MCF 10A (cell line): ENCODE results near the gene GFAP. TPM values are rescaled to one million over a fixed set of nuclear protein-coding genes. Genes with fewer than 3 reads are reported as not detected.

Source experiments
- BruUV-seq: library from RNA; stranded (reverse); fragments of 400-500 nt; replicated peaks from 2 replicates; lab custom pipeline; 2021; lab: Mats Ljungman, UMichigan
- CTCF ChIA-PET: fragments of 300-600 bp; sonication (Branson Sonifier 250); formaldehyde crosslinking; extraction: SDS; loops from one replicate; lab custom pipeline; 2021; ENCODE audit warnings: antibody characterized with exemption, inconsistent platforms; lab: Yijun Ruan, JAX
- POLR2A ChIA-PET: fragments of 300-600, 350-650 bp; sonication (Branson Sonifier 250); formaldehyde crosslinking; extraction: SDS; loops from one replicate; lab custom pipeline; 2020; ENCODE audit warnings: antibody characterized with exemption, inconsistent platforms; lab: Yijun Ruan, JAX
- DNase-seq: peaks from one replicate; pipeline ENCODE4 v3.0.0-alpha.2; 2018; ENCODE audit not compliant: unreplicated experiment
- H3K27ac Mint-ChIP-seq: one replicate; pipeline ENCODE4 v1.8.0; 2022; ENCODE audit warnings: mild to moderate bottlenecking, low read depth, mixed read lengths; ENCODE audit not compliant: unreplicated experiment
- H3K27me3 Mint-ChIP-seq: one replicate; pipeline ENCODE4 v1.8.0; 2022; ENCODE audit warnings: mixed read lengths; ENCODE audit not compliant: insufficient read depth, unreplicated experiment
- H3K36me3 Mint-ChIP-seq: one replicate; pipeline ENCODE4 v1.8.0; 2022; ENCODE audit warnings: mild to moderate bottlenecking, moderate library complexity, mixed read lengths; ENCODE audit not compliant: insufficient read depth, unreplicated experiment
- H3K4me1 Mint-ChIP-seq: one replicate; pipeline ENCODE4 v1.8.0; 2022; ENCODE audit warnings: mixed read lengths; ENCODE audit not compliant: insufficient read depth, unreplicated experiment
- H3K4me3 Mint-ChIP-seq: one replicate; pipeline ENCODE4 v1.8.0; 2022; ENCODE audit warnings: mild to moderate bottlenecking, moderate library complexity, mixed read lengths; ENCODE audit not compliant: unreplicated experiment
- H3K9me3 Mint-ChIP-seq: one replicate; pipeline ENCODE4 v1.8.0; 2022; ENCODE audit warnings: mixed read lengths; ENCODE audit not compliant: unreplicated experiment
- intact Hi-C: fragments of 100-400 bp; cut with micrococcal nuclease; formaldehyde crosslinking; loops from 2 replicates; pipeline ENCODE4 v1.14.1; 2022
- total RNA-seq: library from RNA; stranded (reverse); gene quantifications from 2 replicates; pipeline ENCODE4 v1.2.3, GENCODE V29; 2022
- TF ChIP-seq, protein P1 (sequence below): fragments of 200-600 bp; IDR thresholded peaks from one replicate; pipeline ENCODE4 v1.8.0; 2022; ENCODE audit warnings: antibody characterized with exemption, mild to moderate bottlenecking; ENCODE audit not compliant: unreplicated experiment

GFAP gene
- total RNA-seq, 1 experiment from 2014 or later: not detected

DNA sequence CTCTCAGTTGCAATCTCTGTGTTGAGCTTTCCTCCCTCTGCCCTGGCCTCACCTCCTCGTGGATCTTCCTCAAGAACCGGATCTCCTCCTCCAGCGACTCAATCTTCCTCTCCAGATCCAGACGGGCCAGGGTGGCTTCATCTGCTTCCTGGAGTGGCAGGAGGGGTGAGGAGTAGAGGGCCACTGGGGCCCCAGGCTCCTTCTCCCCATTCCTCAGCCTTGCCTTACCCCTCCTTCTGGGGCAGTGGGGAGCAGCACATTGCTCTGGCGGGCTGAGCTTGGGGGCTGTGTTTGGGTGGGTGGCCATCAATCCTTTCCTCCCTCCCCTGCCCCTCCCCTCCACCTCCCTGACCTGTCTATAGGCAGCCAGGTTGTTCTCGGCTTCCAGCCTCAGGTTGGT is 1.6 kb downstream of the GFAP start:
- H3K27ac Mint-ChIP-seq: peak overlapping the region; percentile 72
- TF ChIP-seq, protein P1, sequence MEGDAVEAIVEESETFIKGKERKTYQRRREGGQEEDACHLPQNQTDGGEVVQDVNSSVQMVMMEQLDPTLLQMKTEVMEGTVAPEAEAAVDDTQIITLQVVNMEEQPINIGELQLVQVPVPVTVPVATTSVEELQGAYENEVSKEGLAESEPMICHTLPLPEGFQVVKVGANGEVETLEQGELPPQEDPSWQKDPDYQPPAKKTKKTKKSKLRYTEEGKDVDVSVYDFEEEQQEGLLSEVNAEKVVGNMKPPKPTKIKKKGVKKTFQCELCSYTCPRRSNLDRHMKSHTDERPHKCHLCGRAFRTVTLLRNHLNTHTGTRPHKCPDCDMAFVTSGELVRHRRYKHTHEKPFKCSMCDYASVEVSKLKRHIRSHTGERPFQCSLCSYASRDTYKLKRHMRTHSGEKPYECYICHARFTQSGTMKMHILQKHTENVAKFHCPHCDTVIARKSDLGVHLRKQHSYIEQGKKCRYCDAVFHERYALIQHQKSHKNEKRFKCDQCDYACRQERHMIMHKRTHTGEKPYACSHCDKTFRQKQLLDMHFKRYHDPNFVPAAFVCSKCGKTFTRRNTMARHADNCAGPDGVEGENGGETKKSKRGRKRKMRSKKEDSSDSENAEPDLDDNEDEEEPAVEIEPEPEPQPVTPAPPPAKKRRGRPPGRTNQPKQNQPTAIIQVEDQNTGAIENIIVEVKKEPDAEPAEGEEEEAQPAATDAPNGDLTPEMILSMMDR: no peak
- peaks cover 35% of the 10 kb centered on the region for H3K4me1 Mint-ChIP-seq
- no peaks in the 10 kb centered on the region for H3K36me3 Mint-ChIP-seq
- ChIA-PET POLR2A (no interaction called here), CTCF (interaction anchor here (0.5 to 3.7 kb wide), 3 partner anchors 13 to 277 kb away, joined by 3 to 15 read pairs (median 13); no protein-coding TSS in a partner anchor)
- H3K27me3 Mint-ChIP-seq: no peaks in the 10 kb centered on the region
- BruUV-seq: no TSS peak
- H3K4me3 Mint-ChIP-seq: no peak overlapping the region
- intact Hi-C loops: no loop called here
- no peak for DNase-seq
- H3K9me3 Mint-ChIP-seq: no peaks in the 10 kb centered on the region

DNA sequence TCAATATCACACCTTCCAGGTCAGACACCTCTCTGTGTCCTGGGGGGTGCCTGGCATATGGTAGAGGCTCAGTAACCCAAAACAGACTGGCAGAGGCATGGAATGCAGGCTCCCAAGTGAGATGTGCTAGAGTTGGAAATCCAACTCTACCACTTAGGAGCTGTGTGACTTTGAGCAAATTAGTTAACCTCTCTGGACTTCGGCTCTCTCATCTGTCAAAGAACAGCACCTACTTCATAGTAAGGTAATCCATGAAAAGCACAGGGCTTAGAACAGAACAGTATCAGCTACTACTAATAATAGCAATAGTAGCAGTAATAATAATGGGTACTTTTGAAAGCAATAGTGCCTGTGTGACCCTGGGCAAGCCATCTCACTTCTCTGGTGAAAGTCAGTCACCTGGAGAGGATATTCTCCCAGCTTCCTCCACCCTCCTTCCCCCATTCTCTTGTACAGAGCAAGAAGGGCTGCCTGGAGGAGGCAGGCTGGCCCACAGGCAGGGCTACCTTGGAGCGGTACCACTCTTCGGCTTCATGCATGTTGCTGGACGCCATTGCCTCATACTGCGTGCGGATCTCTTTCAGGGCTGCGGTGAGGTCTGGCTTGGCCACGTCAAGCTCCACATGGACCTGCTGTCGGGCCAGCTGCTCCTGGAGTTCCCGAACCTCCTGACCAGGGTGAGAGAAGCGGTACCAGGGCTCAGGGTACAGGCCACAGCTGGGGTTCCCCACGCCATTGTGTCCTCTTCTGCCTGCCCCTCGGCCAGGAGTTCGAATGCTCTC is 2.3 kb downstream of the GFAP start:
- no peak overlapping the region for H3K4me3 Mint-ChIP-seq
- no peak for DNase-seq

DNA sequence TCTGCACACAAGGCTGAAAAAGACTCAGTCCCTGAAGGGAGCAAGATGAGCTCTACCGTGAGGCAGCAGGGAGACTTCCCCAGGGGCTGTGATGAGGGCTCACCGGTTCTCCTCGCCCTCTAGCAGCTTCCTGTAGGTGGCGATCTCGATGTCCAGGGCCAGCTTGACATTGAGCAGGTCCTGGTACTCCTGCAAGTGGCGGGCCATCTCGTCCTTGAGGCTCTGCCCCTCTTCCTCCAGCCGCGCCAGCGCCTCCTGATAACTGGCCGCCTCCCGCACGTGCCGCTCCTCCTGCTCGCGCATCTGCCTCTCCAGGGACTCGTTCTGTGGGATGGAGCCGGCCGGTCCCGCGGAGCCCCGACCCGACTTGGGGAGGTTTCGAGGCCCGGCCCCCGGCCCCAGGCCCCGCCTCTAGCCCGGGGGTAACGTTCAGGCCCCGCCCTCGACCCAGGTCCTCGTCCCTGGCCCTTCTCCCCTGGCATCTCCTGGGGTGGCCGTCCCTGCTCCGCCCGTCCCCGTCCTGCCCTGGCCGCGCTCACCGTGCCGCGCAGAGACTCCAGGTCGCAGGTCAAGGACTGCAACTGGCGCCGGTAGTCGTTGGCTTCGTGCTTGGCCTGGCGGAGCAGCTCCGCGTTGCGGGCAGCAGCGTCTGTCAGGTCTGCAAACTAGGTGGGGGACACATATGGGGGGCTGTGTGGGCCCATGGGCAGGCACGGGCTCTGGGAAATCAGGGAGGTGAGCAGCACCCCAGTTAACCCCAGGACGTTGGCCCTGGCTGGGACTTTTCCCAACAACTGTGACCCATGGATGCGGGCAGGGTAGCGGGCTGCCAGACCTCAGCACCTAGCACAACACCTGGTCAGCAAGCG is 3.9 kb downstream of the GFAP start:
- Mint-ChIP-seq H3K4me1 (peaks cover 24% of the 10 kb centered on the region), H3K27ac (no peak overlapping the region), H3K27me3 (no peaks in the 10 kb centered on the region), H3K9me3 (no peaks in the 10 kb centered on the region), H3K4me3 (no peak overlapping the region), H3K36me3 (no peaks in the 10 kb centered on the region)
- POLR2A ChIA-PET: no interaction called here
- DNase-seq: peak; percentile 36
- intact Hi-C loops: no loop called here
- BruUV-seq: no TSS peak
- TF ChIP-seq, protein P1: no peak
- CTCF ChIA-PET: interaction anchor here (0.6 to 2.5 kb wide), 4 partner anchors 9 to 382 kb away, joined by 3 to 12 read pairs (median 4); no protein-coding TSS in a partner anchor

More for the DNA sequence above, 2.3 kb downstream of the GFAP start:
- H3K36me3 Mint-ChIP-seq: no peaks in the 10 kb centered on the region
- ChIA-PET CTCF (interaction anchor here (2.0 to 3.7 kb wide), 2 partner anchors 12 to 108 kb away, joined by 13 to 15 read pairs; no protein-coding TSS in a partner anchor), POLR2A (interaction anchor here (0.6 to 0.8 kb wide), 3 partner anchors 10 to 19 kb away, joined by 3 read pairs; partner anchors contain the start of gene EFTUD2)
- no peaks in the 10 kb centered on the region for H3K27me3 Mint-ChIP-seq
- H3K27ac Mint-ChIP-seq: peak overlapping the region; percentile 72
- peaks cover 35% of the 10 kb centered on the region for H3K4me1 Mint-ChIP-seq
- H3K9me3 Mint-ChIP-seq: no peaks in the 10 kb centered on the region
- TF ChIP-seq, protein P1: no peak
- no TSS peak for BruUV-seq
- intact Hi-C loops: no loop called here
